Activated CD8-positive, alpha-beta T cell treated with anti-CD3 and anti-CD28 coated beads for 36 hours (primary cell): Measurements from ENCODE around the gene ADAM15. TPM values are rescaled to one million over a fixed set of nuclear protein-coding genes. Genes with fewer than 3 reads are reported as not detected.

ENCODE experiments used
- ATAC-seq: fragments of 200-7000 bp; cut with Tn5 transposase; one replicate; pipeline ENCODE4 v1.10.0; 2021; ENCODE audit warnings: mild to moderate bottlenecking, moderate library complexity
- CTCF ChIA-PET: fragments of 350-600 bp; sonication (Branson Sonifier 250); formaldehyde crosslinking; loops from one replicate; lab custom pipeline; 2021; ENCODE audit warnings: antibody characterized with exemption; lab: Charles Lee
- POLR2A ChIA-PET: fragments of 350-600 bp; sonication (Branson Sonifier 250); formaldehyde crosslinking; loops from one replicate; lab custom pipeline; 2021; ENCODE audit warnings: antibody characterized with exemption; lab: Charles Lee
- DNase-seq: peaks from one replicate; pipeline ENCODE4 v3.0.0-alpha.2; 2020
- H3K27ac Mint-ChIP-seq: one replicate; pipeline ENCODE4 v1.8.0; 2021; ENCODE audit warnings: mild to moderate bottlenecking, mixed read lengths
- H3K27me3 Mint-ChIP-seq: one replicate; pipeline ENCODE4 v1.8.0; 2021; ENCODE audit warnings: mixed read lengths
- H3K36me3 Mint-ChIP-seq: one replicate; pipeline ENCODE4 v1.8.0; 2021; ENCODE audit warnings: low read depth, mixed read lengths
- H3K4me1 Mint-ChIP-seq: one replicate; pipeline ENCODE4 v1.8.0; 2021; ENCODE audit warnings: low read depth, mixed read lengths
- H3K4me3 Mint-ChIP-seq: one replicate; pipeline ENCODE4 v1.8.0; 2021; ENCODE audit warnings: mild to moderate bottlenecking, moderate library complexity, mixed read lengths
- H3K9me3 Mint-ChIP-seq: one replicate; pipeline ENCODE4 v1.8.0; 2021; ENCODE audit warnings: mixed read lengths
- intact Hi-C: fragments of 100-400 bp; cut with micrococcal nuclease; formaldehyde crosslinking; loops from one replicate; pipeline ENCODE4 v1.10.0; 2022
- total RNA-seq, 2 experiments: library from RNA; stranded (reverse); gene quantifications; one replicate each; pipeline ENCODE4 v1.2.3, GENCODE V29; 2021
- TF ChIP-seq, protein P1 (sequence below): fragments of 200-600 bp; IDR thresholded peaks from one replicate; pipeline ENCODE4 v1.8.0; 2022; ENCODE audit warnings: antibody characterized with exemption, mild to moderate bottlenecking

ADAM15 gene
- total RNA-seq, 2 experiments from 2014 or later = 36.4 to 37.2 TPM

GRCh38 chr1:155033524-155033923, 17.6 kb upstream of the ADAM15 start, which contains the start of the genes DCST1 and DCST2:
TSS of gene DCST1 (plus strand) at chr1:155033824. CDS start at chr1:155034037, 213 bp downstream.
TSS of gene DCST2 (minus strand) at chr1:155033781. CDS start at chr1:155033701, 80 bp downstream.
- POLR2A ChIA-PET = no interaction called here
- peaks cover 5% of the 10 kb centered on the region for H3K27me3 Mint-ChIP-seq
- CTCF ChIA-PET = interaction anchor here (1.1 to 1.7 kb wide), 2 partner anchors 26 to 52 kb away, joined by 3 to 6 read pairs; no protein-coding TSS in a partner anchor
- no peak for ATAC-seq
- no peaks in the 10 kb centered on the region for H3K36me3 Mint-ChIP-seq
- H3K4me3 Mint-ChIP-seq = no peak within 1 kb of the TSS
- TF ChIP-seq, protein P1, sequence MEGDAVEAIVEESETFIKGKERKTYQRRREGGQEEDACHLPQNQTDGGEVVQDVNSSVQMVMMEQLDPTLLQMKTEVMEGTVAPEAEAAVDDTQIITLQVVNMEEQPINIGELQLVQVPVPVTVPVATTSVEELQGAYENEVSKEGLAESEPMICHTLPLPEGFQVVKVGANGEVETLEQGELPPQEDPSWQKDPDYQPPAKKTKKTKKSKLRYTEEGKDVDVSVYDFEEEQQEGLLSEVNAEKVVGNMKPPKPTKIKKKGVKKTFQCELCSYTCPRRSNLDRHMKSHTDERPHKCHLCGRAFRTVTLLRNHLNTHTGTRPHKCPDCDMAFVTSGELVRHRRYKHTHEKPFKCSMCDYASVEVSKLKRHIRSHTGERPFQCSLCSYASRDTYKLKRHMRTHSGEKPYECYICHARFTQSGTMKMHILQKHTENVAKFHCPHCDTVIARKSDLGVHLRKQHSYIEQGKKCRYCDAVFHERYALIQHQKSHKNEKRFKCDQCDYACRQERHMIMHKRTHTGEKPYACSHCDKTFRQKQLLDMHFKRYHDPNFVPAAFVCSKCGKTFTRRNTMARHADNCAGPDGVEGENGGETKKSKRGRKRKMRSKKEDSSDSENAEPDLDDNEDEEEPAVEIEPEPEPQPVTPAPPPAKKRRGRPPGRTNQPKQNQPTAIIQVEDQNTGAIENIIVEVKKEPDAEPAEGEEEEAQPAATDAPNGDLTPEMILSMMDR = no peak
- no peaks in the 10 kb centered on the region for H3K9me3 Mint-ChIP-seq
- DNase-seq = no peak
- intact Hi-C loops = no loop called here
- no peaks in the 10 kb centered on the region for H3K4me1 Mint-ChIP-seq
- no peak within 1 kb of the TSS for H3K27ac Mint-ChIP-seq

GRCh38 chr1:155034318-155035208, 16.6 kb upstream of the ADAM15 start:
- Mint-ChIP-seq H3K9me3 (no peaks in the 10 kb centered on the region), H3K27me3 (peaks cover 5% of the 10 kb centered on the region), H3K4me1 (no peaks in the 10 kb centered on the region), H3K4me3 (no peak overlapping the region), H3K27ac (no peak overlapping the region), H3K36me3 (no peaks in the 10 kb centered on the region)
- ChIA-PET POLR2A (no interaction called here), CTCF (interaction anchor here (1.4 to 1.7 kb wide), 2 partner anchors 10 to 51 kb away, joined by 6 to 7 read pairs; no protein-coding TSS in a partner anchor)
- intact Hi-C loops = no loop called here
- DNase-seq = no peak
- no peak for ATAC-seq
- TF ChIP-seq, protein P1 = no peak

DNA sequence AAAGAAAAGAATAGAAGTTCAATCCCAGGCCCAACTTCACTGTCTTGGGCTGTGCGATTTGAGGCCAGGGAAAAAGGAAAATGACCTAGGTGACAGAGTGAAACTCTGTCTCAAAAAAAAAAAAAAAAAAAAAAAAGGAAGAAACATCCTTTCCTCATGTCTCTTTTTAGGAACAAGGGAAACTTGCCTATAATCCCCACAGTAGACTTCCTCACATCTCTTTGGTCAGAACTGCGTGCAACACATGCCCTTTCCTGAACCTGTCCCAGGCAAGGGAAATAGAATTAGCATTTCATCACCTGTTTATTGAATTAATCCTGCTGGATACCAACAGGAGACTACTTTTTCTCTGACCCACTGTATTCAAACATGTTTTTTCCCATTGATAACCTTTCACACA, 15.2 kb upstream of the ADAM15 start:
- no peak for ATAC-seq
- DNase-seq = no peak
- Mint-ChIP-seq H3K27me3 (peaks cover 5% of the 10 kb centered on the region), H3K27ac (no peak overlapping the region), H3K4me3 (no peak overlapping the region), H3K4me1 (no peaks in the 10 kb centered on the region), H3K9me3 (no peaks in the 10 kb centered on the region), H3K36me3 (no peaks in the 10 kb centered on the region)
- ChIA-PET POLR2A (no interaction called here), CTCF (interaction anchor here (0.7 to 1.4 kb wide), 2 partner anchors 9 to 67 kb away, joined by 3 to 7 read pairs; no protein-coding TSS in a partner anchor)
- TF ChIP-seq, protein P1 = no peak
- intact Hi-C loops = no loop called here

DNA sequence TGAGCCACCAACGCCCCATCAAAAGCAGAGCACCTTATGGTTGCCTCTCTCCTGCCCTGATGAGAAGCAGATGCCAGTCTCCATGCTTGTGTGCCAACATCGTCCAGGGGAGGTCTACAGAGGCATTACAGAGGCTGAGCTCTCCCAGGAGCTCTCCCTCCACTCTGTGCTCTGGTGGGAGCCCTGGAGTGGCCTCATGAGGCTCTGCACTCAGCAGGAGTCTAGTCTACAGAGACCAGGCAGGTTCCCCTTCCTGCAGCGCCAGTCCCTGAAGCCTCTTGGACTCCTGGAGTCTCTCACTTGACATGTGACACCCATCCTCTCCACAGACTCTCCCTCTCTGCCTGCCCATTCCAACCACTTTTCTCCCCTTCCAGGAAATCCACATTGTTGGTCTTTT, 14.1 kb upstream of the ADAM15 start:
- no peaks in the 10 kb centered on the region for H3K9me3 Mint-ChIP-seq
- peaks cover 5% of the 10 kb centered on the region for H3K27me3 Mint-ChIP-seq
- H3K4me1 Mint-ChIP-seq = no peaks in the 10 kb centered on the region
- intact Hi-C loops = no loop called here
- ATAC-seq (no peak), DNase-seq (no peak)
- no peaks in the 10 kb centered on the region for H3K36me3 Mint-ChIP-seq
- ChIA-PET POLR2A (no interaction called here), CTCF (interaction anchor here (1.2 to 2.5 kb wide), 3 partner anchors 15 to 24 kb away, joined by 3 to 7 read pairs (median 5); no protein-coding TSS in a partner anchor)
- TF ChIP-seq, protein P1 = no peak
- no peak overlapping the region for H3K27ac Mint-ChIP-seq
- H3K4me3 Mint-ChIP-seq = no peak overlapping the region
